A549 (cell line): ENCODE measurements around the gene ZER1. TPM values are rescaled to one million over a fixed set of nuclear protein-coding genes. Genes with fewer than 3 reads are reported as not detected.

Experiments used
- ATAC-seq, 2 experiments: fragments of 200-7000 bp in 1 of 2; fragments of >200 bp in 1 of 2; cut with Nextera tagmentation in 1 of 2; cut with Tn5 transposase in 1 of 2; 3 replicates each; pipeline versions ENCODE4 v1.8.0 to v1.9.1; 2018 to 2020; ENCODE audit warnings: mild to moderate bottlenecking in 1 of 2, moderate library complexity in 1 of 2
- CTCF ChIA-PET: fragments of 300-600 bp; sonication (Branson Sonifier 250); formaldehyde crosslinking; extraction: SDS; loops from one replicate; lab custom pipeline; 2021; ENCODE audit warnings: antibody characterized with exemption, inconsistent platforms; lab: Yijun Ruan, JAX
- POLR2A ChIA-PET: fragments of 350-600 bp; formaldehyde crosslinking; extraction: SDS; loops from one replicate; lab custom pipeline; 2021; ENCODE audit warnings: antibody characterized with exemption, inconsistent platforms; lab: Yijun Ruan, JAX
- DNase-seq, 2 experiments: peaks; one replicate each; pipeline versions ENCODE4 v3.0.0 to v3.0.0-alpha.2; 2011 to 2016; ENCODE audit warnings: low read depth in 1 of 2, low spot score in 1 of 2
- FAIRE-seq: peaks from 2 replicates; lab custom pipeline; 2011; peaks lifted over from hg19 to GRCh38; lab: Jason Lieb, UNC
- H3K27ac ChIP-seq, 2 experiments: fragments of >200 bp; sonication (Bioruptor Twin); formaldehyde crosslinking; 3 replicates each; pipeline ENCODE4 v1.5.1; 2016 to 2017
- H3K4me1 ChIP-seq: fragments of >200 bp; sonication (Bioruptor Twin); formaldehyde crosslinking; 3 replicates; pipeline ENCODE4 v1.6.1; 2016
- H3K4me2 ChIP-seq: fragments of >200 bp; sonication (Bioruptor Twin); formaldehyde crosslinking; 3 replicates; pipeline ENCODE4 v1.6.1; 2016
- H3K4me3 ChIP-seq: fragments of >200 bp; sonication (Bioruptor Twin); formaldehyde crosslinking; 3 replicates; pipeline ENCODE4 v1.5.1; 2016
- H3K9me3 ChIP-seq: fragments of >200 bp; sonication (Bioruptor Twin); formaldehyde crosslinking; 3 replicates; pipeline ENCODE4 v1.6.1; 2016
- BCL3 ChIP-seq: fragments of >200 bp; sonication (Bioruptor Twin); formaldehyde crosslinking; IDR thresholded peaks from 3 replicates; pipeline ENCODE4 v1.6.1; 2016
- CEBPB ChIP-seq, 2 experiments: fragments of >200 bp in 1 of 2; sonication (Bioruptor Twin) in 1 of 2; formaldehyde crosslinking in 1 of 2; IDR thresholded peaks; 2 replicates each; pipeline ENCODE4 v1.6.1; 2012 to 2016
- CHD2 ChIP-seq: fragments of 150-350 bp; IDR thresholded peaks from 2 replicates; pipeline ENCODE4 v1.6.1; 2014; ENCODE audit warnings: low read length; ENCODE audit not compliant: partially characterized antibody
- E2F6 ChIP-seq: IDR thresholded peaks from 2 replicates; pipeline ENCODE4 v1.6.1; 2012; ENCODE audit warnings: low read depth, borderline replicate concordance
- ELK1 ChIP-seq: fragments of 150-350 bp; IDR thresholded peaks from 2 replicates; pipeline ENCODE4 v1.6.1; 2014; ENCODE audit warnings: low read depth, mild to moderate bottlenecking, low read length
- EP300 ChIP-seq, 2 experiments: fragments of >200 bp; sonication (Bioruptor Twin); formaldehyde crosslinking; IDR thresholded peaks; 2 replicates in 1 of 2; 3 replicates in 1 of 2; pipeline ENCODE4 v1.6.1; 2016 to 2017
- FOXS1 ChIP-seq: fragments of 250-450 bp; sonication (Bioruptor Pico); IDR thresholded peaks from 2 replicates; pipeline ENCODE4 v1.5.0; 2020; ENCODE audit warnings: mild to moderate bottlenecking, moderate library complexity
- GATA3 ChIP-seq: IDR thresholded peaks from 2 replicates; pipeline ENCODE4 v1.6.1; 2012; ENCODE audit warnings: borderline replicate concordance
- MAX ChIP-seq: IDR thresholded peaks from 2 replicates; pipeline ENCODE4 v1.6.1; 2012
- NR3C1 ChIP-seq: fragments of >200 bp; sonication (Bioruptor Twin); formaldehyde crosslinking; IDR thresholded peaks from 3 replicates; pipeline ENCODE4 v1.6.1; 2017
- POLR2A ChIP-seq: IDR thresholded peaks from 2 replicates; pipeline ENCODE4 v1.6.1; 2012; ENCODE audit warnings: mild to moderate bottlenecking, low read length
- SMC3 ChIP-seq: fragments of >200 bp; sonication (Bioruptor Twin); formaldehyde crosslinking; IDR thresholded peaks from 3 replicates; pipeline ENCODE4 v1.6.1; 2018; ENCODE audit warnings: inconsistent platforms
- TP53 ChIP-seq: fragments of 250-450 bp; sonication (Bioruptor Pico); IDR thresholded peaks from 2 replicates; pipeline ENCODE4 v1.5.0; 2021; ENCODE audit warnings: mild to moderate bottlenecking, moderate library complexity
- ZC3H11A ChIP-seq: fragments of 450-650 bp; IDR thresholded peaks from 2 replicates; pipeline ENCODE4 v1.6.1; 2014; ENCODE audit warnings: antibody characterized with exemption, mild to moderate bottlenecking
- ZSCAN20 ChIP-seq: fragments of 250-450 bp; sonication (Bioruptor Pico); IDR thresholded peaks from 2 replicates; pipeline ENCODE4 v1.8.0; 2022; ENCODE audit warnings: mild to moderate bottlenecking, moderate library complexity
- WGBS: methylation state at CpG from one replicate; pipeline ENCODE4 v1.1.6; 2017; ENCODE audit errors: missing lambda C conversion rate; 5-methylcytosine and 5-hydroxymethylcytosine counted together
- polyA plus RNA-seq, 4 experiments: library from polyadenylated mRNA; depleted of rRNA in 3 of 4; stranded (reverse); fragments of >200 nt; fragmentation: RNase III in 1 of 4; extraction: RNeasy Plus Mini Kit Qiagen cat#74134 plus additional on column Dnase treatment in 1 of 4; gene quantifications; 2 replicates in 3 of 4; 3 replicates in 1 of 4; pipeline ENCODE4 v1.2.3, GENCODE V29; 2011 to 2017
- small RNA-seq, 6 experiments: library from RNA; depleted of rRNA; stranded (forward); fragments of <200 nt; gene quantifications; one replicate each; pipeline ENCODE3, GENCODE V24; 2012

The ZER1 gene
- polyA plus RNA-seq, 2 of the 4 experiments (the other 2 are of a cell fraction), result 9.1 to 13.4 TPM

GRCh38 chr9:128684065-128684324 is 87.7 kb downstream of the ZER1 start:
- peak overlapping the region; percentile 91 for H3K4me2 ChIP-seq
- TF ChIP-seq ELK1 (no peak), NR3C1 (no peak), EP300 (IDR thresholded peaks at IDR 0.05) (no peak), FOXS1 (CRISPR knock-in tag) (no peak), SMC3 (no peak), GATA3 (0 out of 2 replicates have a peak, but pooled peaks have one; percentile 27), E2F6 (0 out of 2 replicates have a peak, but pooled peaks have one; percentile 7), ZC3H11A (no peak), TP53 (CRISPR knock-in tag) (0 out of 2 replicates have a peak, but pooled peaks have one; percentile 15), CHD2 (peak; percentile 28)
- TF ChIP-seq, all 56 proteins: peak for 4
- ATAC-seq (peak; percentile 10 to 19; a peak in 4 of 6 replicates), FAIRE-seq (no peak), DNase-seq (no peak)
- Histone ChIP-seq H3K4me3 (peak overlapping the region; percentile 69), H3K9me3 (no peaks in the 10 kb centered on the region), H3K4me1 (peaks cover 34% of the 10 kb centered on the region), H3K27ac (peak overlapping the region; percentile 97 to 98)
- 0% methylated on average over 3 of the region's 3 CpGs for WGBS
- CTCF ChIA-PET, result interaction anchor here (0.7 to 2.5 kb wide), 3 partner anchors 18 to 48 kb away, joined by 4 to 13 read pairs (median 8); partner anchors contain the start of gene PKN3
- POLR2A ChIA-PET, result interaction anchor here (0.8 to 2.2 kb wide), 6 partner anchors 8 to 49 kb away, joined by 3 to 24 read pairs (median 5); partner anchors contain the start of gene DYNC2I2

- Histone ChIP-seq H3K4me1 (peaks cover 34% of the 10 kb centered on the region), H3K4me3 (peak overlapping the region; percentile 69), H3K4me2 (peak overlapping the region; percentile 91), H3K9me3 (no peaks in the 10 kb centered on the region), H3K27ac (peak overlapping the region; percentile 97 to 98)
- 6% methylated on average over 20 of the region's 21 CpGs for WGBS
- ChIA-PET CTCF (interaction anchor here (0.6 to 2.5 kb wide), 5 partner anchors 19 to 853 kb away, joined by 3 to 13 read pairs (median 4); partner anchors contain the start of gene PKN3), POLR2A (interaction anchor here (0.6 to 2.2 kb wide), 6 partner anchors 11 to 48 kb away, joined by 3 to 24 read pairs (median 5); partner anchors contain the start of gene DYNC2I2)
- TF ChIP-seq MAX (peak; percentile 86), ZSCAN20 (CRISPR knock-in tag) (no peak), POLR2A (peak; percentile 54), BCL3 (0 out of 3 replicates have a peak, but pooled peaks have one; percentile 4), CEBPB (IDR thresholded peaks at IDR 0.05) (peak; percentile 37 to 63; a peak in 2 of 4 replicates)
- FAIRE-seq (no peak), ATAC-seq (peak; percentile 55 to 67; a peak in 5 of 6 replicates), DNase-seq (peak; percentile 55 to 56)
These were observed 88.2 kb downstream of the ZER1 start for GRCh38 chr9:128683340-128684064.

Small RNA genes within 50 kb of the gene (small RNA-seq; reads per million reads assigned to genes)
- gene RF00017, result 0 reads per million in 6 experiments
- 0 reads per million in 6 experiments for gene RN7SL560P

Other genes starting within 250 kb of the ZER1 start
- gene SPTAN1, start 219.3 kb downstream of the ZER1 start, polyA plus RNA-seq (2011; rRNA removed), result 122 and 144 TPM in 2 replicates
- gene SPTAN1, start 219.3 kb downstream of the ZER1 start, polyA plus RNA-seq (2017; fragmentation: RNase III; extraction: RNeasy Plus Mini Kit Qiagen cat#74134 plus additional on column Dnase treatment), result 104 to 128 TPM (median 107 TPM) in 3 replicates
- 57.3 and 62.8 TPM in 2 replicates for gene DYNC2I2, start 115.1 kb downstream of the ZER1 start, polyA plus RNA-seq (2011; rRNA removed)
- gene DYNC2I2, start 115.1 kb downstream of the ZER1 start, polyA plus RNA-seq (2017; fragmentation: RNase III; extraction: RNeasy Plus Mini Kit Qiagen cat#74134 plus additional on column Dnase treatment), result 113 to 117 TPM (median 114 TPM) in 3 replicates
- 293 and 518 TPM in 2 replicates for gene SET, start 82.7 kb downstream of the ZER1 start, polyA plus RNA-seq (2011; rRNA removed)
- 538 to 546 TPM (median 544 TPM) in 3 replicates for gene SET, start 82.7 kb downstream of the ZER1 start, polyA plus RNA-seq (2017; fragmentation: RNase III; extraction: RNeasy Plus Mini Kit Qiagen cat#74134 plus additional on column Dnase treatment)
- 7.6 and 9.0 TPM in 2 replicates for gene PKN3, start 69.4 kb downstream of the ZER1 start, polyA plus RNA-seq (2011; rRNA removed)
- 14.1 to 16.7 TPM (median 16.3 TPM) in 3 replicates for gene PKN3, start 69.4 kb downstream of the ZER1 start, polyA plus RNA-seq (2017; fragmentation: RNase III; extraction: RNeasy Plus Mini Kit Qiagen cat#74134 plus additional on column Dnase treatment)
- 37.6 and 55.5 TPM in 2 replicates for gene ZDHHC12, start 47.8 kb downstream of the ZER1 start, polyA plus RNA-seq (2011; rRNA removed)
- 66.2 to 77.5 TPM (median 75.7 TPM) in 3 replicates for gene ZDHHC12, start 47.8 kb downstream of the ZER1 start, polyA plus RNA-seq (2017; fragmentation: RNase III; extraction: RNeasy Plus Mini Kit Qiagen cat#74134 plus additional on column Dnase treatment)
- gene TBC1D13, start 15.3 kb upstream of the ZER1 start, polyA plus RNA-seq (2011; rRNA removed), result 17.6 and 20.6 TPM in 2 replicates
- 12.4 to 14.0 TPM (median 13.9 TPM) in 3 replicates for gene TBC1D13, start 15.3 kb upstream of the ZER1 start, polyA plus RNA-seq (2017; fragmentation: RNase III; extraction: RNeasy Plus Mini Kit Qiagen cat#74134 plus additional on column Dnase treatment)
- gene ENDOG, start 46.6 kb upstream of the ZER1 start, polyA plus RNA-seq (2011; rRNA removed), result 12.6 and 12.8 TPM in 2 replicates
- gene ENDOG, start 46.6 kb upstream of the ZER1 start, polyA plus RNA-seq (2017; fragmentation: RNase III; extraction: RNeasy Plus Mini Kit Qiagen cat#74134 plus additional on column Dnase treatment), result 17.1 to 18.6 TPM (median 17.3 TPM) in 3 replicates
- gene SPOUT1, start 57.9 kb upstream of the ZER1 start, polyA plus RNA-seq (2011; rRNA removed), result 24.3 and 25.8 TPM in 2 replicates
- gene SPOUT1, start 57.9 kb upstream of the ZER1 start, polyA plus RNA-seq (2017; fragmentation: RNase III; extraction: RNeasy Plus Mini Kit Qiagen cat#74134 plus additional on column Dnase treatment), result 19.1 to 28.5 TPM (median 26.9 TPM) in 3 replicates
- gene KYAT1, start 110.0 kb upstream of the ZER1 start, polyA plus RNA-seq (2011; rRNA removed), result 10.0 and 12.2 TPM in 2 replicates
- 8.1 to 9.6 TPM (median 8.4 TPM) in 3 replicates for gene KYAT1, start 110.0 kb upstream of the ZER1 start, polyA plus RNA-seq (2017; fragmentation: RNase III; extraction: RNeasy Plus Mini Kit Qiagen cat#74134 plus additional on column Dnase treatment)
- gene LRRC8A, start 110.2 kb upstream of the ZER1 start, polyA plus RNA-seq (2011; rRNA removed), result 25.9 and 29.2 TPM in 2 replicates
- gene LRRC8A, start 110.2 kb upstream of the ZER1 start, polyA plus RNA-seq (2017; fragmentation: RNase III; extraction: RNeasy Plus Mini Kit Qiagen cat#74134 plus additional on column Dnase treatment), result 22.6 to 23.1 TPM (median 22.9 TPM) in 3 replicates
- 0.12 TPM in 1 of 2 replicates, not detected in the other for gene PHYHD1, start 149.1 kb upstream of the ZER1 start, polyA plus RNA-seq (2011; rRNA removed)
- 0.12 TPM in 1 of 3 replicates, not detected in the others for gene PHYHD1, start 149.1 kb upstream of the ZER1 start, polyA plus RNA-seq (2017; fragmentation: RNase III; extraction: RNeasy Plus Mini Kit Qiagen cat#74134 plus additional on column Dnase treatment)
- gene DOLK, start 175.7 kb upstream of the ZER1 start, polyA plus RNA-seq (2011; rRNA removed), result 25.4 and 27.8 TPM in 2 replicates
- 19.9 to 22.8 TPM (median 22.2 TPM) in 3 replicates for gene DOLK, start 175.7 kb upstream of the ZER1 start, polyA plus RNA-seq (2017; fragmentation: RNase III; extraction: RNeasy Plus Mini Kit Qiagen cat#74134 plus additional on column Dnase treatment)
- gene NUP188, start 175.8 kb upstream of the ZER1 start, polyA plus RNA-seq (2011; rRNA removed), result 52.3 and 62.1 TPM in 2 replicates
- gene NUP188, start 175.8 kb upstream of the ZER1 start, polyA plus RNA-seq (2017; fragmentation: RNase III; extraction: RNeasy Plus Mini Kit Qiagen cat#74134 plus additional on column Dnase treatment), result 29.2 to 37.9 TPM (median 33.2 TPM) in 3 replicates